ENCODE data around the gene RRAS.

RRAS gene

GRCh38 chr19:49640113-49640898, at the start of gene RRAS:
TSS of gene RRAS (minus strand) at chr19:49640143. CDS start at chr19:49640098, 45 bp downstream.
- peak; percentile 100 for DNase-seq

GRCh38 chr19:49689133-49690078, 49.5 kb upstream of the RRAS start, which contains the start of gene ADM5:
TSS of gene ADM5 (plus strand) at chr19:49689594. CDS start at chr19:49689838, 244 bp downstream.
- DNase-seq, result no peak

DNA sequence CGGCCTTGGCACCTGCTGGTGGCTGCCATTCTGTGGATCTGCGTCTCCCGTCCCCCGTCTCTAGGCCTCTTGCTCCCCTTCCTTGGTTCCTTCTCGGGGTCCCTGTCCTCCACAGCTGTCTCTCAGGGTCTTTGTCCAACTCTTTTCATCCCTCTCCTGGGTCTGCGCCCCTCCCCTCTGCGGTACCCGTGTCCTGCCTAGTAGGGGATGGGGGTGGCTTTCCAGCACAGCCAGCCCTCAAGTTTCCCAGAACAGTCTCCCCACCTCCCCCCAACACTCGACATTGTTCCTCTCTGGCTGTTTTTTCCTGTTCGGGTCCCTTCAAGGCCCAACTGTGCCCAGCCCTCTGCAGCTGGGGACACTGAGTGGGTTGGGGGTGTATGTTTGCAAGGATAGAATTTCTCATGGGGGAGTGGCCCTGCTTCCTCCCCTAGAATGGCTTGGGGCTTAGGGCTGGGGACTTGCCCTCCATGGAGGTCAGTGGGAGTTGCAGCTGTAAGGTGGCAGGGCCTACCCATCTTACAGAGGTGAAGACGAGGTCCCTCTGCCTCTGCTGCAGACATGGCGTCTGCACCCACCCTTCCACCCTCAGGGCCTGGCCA, 48.7 kb upstream of the RRAS start:
- no peak for DNase-seq

GRCh38 chr19:49687566-49688316, 47.8 kb upstream of the RRAS start:
- DNase-seq, result no peak

DNA sequence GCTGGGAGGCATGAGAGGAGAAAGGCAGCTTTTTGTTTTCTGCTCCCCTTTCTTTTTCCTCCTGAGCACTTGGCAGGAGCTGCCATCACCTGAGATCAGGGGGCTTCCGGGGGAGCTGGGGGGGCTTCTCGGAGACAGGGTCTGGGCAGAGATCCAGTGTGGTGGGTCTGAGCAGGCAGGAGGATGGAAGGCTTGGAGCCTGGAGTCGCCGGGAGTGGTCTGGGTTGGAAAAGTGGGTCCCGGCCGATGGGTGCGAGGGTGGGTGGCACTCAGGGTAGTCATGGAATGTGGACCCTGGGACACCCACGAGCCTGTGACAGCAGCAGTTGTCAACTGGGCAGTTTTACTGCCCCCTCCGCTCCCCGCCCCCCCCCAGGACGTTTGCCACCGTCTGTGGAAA, 47.2 kb upstream of the RRAS start:
- DNase-seq, result no peak

- no peak for DNase-seq
Observed at GRCh38 chr19:49686503-49687088, 46.7 kb upstream of the RRAS start.

- DNase-seq, result no peak
Observed at GRCh38 chr19:49685845-49686332, 45.9 kb upstream of the RRAS start.

- no peak for DNase-seq
Observed at GRCh38 chr19:49684983-49685553, 45.1 kb upstream of the RRAS start.

DNA sequence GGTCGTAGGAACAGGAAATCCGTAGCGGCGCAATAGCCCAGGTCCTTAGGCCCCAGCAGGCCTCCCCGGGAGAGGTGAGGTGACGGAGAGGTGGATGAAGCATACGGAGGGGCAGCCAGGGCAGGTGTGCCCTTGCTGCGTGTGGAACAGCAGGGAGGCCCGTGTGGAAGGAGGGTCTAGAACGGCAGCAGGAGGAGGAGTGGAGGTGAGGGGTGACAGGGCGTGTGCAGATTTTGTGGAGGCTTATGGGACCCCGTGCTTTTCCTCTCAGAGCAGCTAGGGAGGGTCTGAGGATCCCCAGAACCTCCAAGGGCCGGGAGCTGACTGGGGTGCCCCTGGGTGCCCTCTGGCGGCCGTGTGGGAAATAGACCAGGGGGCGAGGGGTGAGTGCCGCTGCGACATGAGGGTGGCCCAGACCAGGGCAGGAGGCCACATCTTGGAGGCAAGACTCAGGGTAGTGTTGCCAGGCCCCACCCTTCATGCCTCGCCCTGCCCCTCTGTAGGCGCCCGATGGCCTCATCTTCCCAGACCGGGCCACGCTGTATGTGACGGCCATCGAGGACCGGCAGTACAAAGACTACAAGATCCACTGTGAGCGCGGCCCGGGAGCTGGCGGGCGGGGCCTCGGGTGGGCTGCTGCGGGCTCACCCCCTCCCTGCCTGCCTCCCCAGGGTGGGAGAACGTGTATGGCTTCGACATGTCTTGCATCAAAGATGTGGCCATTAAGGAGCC, 44.5 kb upstream of the RRAS start:
- no peak for DNase-seq

DNA sequence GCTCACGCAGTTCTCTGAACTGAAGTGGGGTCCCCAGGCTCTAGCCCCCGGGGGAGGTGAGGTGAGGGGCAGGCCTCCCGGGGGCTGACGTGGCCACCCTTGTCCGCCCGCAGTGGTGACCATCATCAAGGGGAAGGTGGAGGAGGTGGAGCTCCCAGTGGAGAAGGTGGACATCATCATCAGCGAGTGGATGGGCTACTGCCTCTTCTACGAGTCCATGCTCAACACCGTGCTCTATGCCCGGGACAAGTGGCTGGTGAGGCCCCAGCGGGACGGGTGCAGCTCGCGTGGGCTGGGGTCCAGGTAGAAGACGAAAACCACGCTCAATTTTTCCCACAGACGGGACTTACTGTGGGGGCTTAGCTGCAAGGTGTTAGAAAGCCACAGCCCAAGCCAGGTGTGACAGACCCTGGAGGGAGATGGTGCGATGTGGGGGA, 43.9 kb upstream of the RRAS start:
- DNase-seq, result no peak

GRCh38 chr19:49682274-49682673, 42.3 kb upstream of the RRAS start:
- no peak for DNase-seq

DNA sequence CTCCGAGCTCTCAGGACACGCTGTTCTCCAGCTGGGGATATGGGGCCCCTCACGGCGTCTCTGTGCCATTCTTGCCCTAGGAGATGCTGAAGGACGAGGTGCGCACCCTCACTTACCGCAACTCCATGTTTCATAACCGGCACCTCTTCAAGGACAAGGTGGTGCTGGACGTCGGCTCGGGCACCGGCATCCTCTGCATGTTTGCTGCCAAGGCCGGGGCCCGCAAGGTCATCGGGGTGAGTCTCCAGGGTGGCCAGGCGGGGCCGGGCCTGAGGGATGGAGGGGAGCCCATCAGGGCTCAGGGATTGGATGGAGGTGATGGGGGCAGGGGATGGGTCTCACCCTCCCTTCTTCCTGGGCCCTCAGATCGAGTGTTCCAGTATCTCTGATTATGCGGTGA, 41.9 kb upstream of the RRAS start:
- no peak for DNase-seq

DNA sequence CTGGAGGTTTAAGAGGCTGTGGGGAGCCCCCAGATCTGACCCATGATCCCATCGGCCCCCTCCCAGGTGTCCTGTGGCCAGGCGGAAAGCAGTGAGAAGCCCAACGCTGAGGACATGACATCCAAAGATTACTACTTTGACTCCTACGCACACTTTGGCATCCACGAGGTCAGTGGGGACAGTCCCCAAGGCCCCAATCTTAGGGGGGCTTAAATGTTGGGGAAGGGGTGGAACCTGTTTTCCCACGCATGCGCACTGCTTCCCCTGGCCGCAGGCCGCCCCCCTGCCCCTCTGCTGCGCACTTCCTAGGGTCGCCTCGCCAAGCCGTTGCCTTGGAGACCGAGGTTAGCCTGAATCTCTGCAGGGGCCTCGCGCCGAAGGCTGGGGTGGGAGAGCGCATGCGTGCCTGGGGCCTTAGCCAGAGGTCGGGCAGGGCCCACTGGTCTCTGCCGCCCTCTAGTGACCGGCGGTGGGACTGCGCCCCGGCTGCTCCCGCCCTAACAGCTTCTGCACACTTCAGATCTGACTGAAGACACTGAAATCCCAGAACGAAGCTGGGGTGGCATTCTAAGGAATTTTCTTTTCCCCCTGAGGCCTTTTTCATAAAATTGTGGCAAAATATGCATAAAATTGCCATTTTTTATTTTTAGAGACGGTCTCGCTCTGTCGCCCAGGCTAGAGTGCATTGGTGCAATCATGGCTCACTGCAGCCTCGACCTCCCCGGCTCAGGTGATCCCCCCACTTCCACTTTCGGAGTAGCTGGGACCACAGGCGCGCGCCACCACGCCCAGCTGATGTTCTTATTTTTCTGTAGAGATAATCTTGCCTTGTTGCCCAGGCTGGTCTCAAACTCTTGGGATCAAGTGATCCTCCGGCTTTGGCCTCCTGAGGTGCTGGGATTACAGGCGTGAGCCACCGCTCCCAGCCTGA, 40.7 kb upstream of the RRAS start:
- no peak for DNase-seq

GRCh38 chr19:49679771-49680413, 39.9 kb upstream of the RRAS start:
- DNase-seq, result no peak

GRCh38 chr19:49678985-49679770, 39.2 kb upstream of the RRAS start:
- no peak for DNase-seq

DNA sequence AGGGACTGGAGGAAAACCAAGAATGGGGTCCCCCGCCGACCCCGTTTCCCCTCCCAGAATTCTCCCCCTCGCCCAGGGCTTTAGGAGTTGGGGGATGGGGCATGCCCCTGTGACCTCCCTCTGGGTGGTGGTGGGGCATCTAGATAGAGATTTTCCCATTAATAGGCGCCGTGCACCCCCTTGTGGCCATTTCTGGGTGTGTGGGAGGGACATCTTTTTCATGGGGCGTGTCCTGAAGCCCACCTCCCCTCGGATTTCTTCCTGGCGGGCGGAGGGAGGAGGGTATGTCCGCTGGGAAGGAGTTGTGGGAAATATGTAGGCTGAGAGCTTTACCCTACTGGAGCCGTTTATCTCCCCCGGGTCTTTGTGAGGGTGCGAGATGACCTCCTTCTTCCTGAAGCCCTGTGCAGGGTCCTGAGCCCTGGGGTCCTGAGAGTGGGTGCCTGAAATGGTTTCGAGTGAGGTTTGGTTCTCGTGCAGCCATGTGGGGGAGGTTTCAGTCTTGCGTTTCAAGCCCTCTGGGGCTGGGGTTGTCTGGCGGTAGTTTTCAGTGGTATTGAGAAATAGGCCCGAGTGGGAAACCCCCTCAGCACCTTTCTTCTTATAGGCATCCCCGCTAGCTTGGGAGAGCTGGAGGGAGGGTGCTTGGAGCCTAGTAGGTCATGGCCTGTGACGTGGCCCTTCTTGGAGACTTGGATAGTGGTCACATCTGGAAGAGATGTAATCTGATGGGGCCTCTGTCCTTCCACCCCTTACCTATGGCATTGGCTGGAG, 38.1 kb upstream of the RRAS start:
- DNase-seq, result no peak

GRCh38 chr19:49677231-49677900, 37.4 kb upstream of the RRAS start, which contains the start of gene PRMT1:
TSS of gene PRMT1 (plus strand) at chr19:49677271. CDS start at chr19:49677281, 10 bp downstream.
- DNase-seq, result no peak

All from NCI-H1436 treated with DMSO at 0.1 percent for 48 hours (cell line).